Measurements from ENCODE around the gene ZNF80. TPM values are rescaled to one million over a fixed set of nuclear protein-coding genes. Genes with fewer than 3 reads are reported as not detected.

ZNF80 gene
- polyA plus RNA-seq, 1 donor (not counting 4 experiments of a cell fraction or from before 2014, with no cell fraction given), result not detected

- dilution Hi-C loops (cut with MboI; ENCODE audit: extremely low pct_ligation_motif_present, low sequenced_read_pairs), result no loop called here
- Histone ChIP-seq H2AFZ (ENCODE audit: control insufficient read depth, low read length) (no peak overlapping the region), H3K36me3 (ENCODE audit: control insufficient read depth in 2 of 2, extremely low read depth in 1 of 2, insufficient read depth in 2 of 2, low read length in 2 of 2) (no peaks in the 10 kb centered on the region), H3K27ac (ENCODE audit: control insufficient read depth, insufficient read depth, low read length) (no peak overlapping the region), H3K9me3 (ENCODE audit: control insufficient read depth, low read depth, low read length) (no peaks in the 10 kb centered on the region), H3K79me2 (ENCODE audit: control insufficient read depth, insufficient read depth, low read length) (no peaks in the 10 kb centered on the region), H3K27me3 (ENCODE audit: control insufficient read depth, extremely low read depth, insufficient read depth, low read length) (no peaks in the 10 kb centered on the region), H4K20me1 (ENCODE audit: control insufficient read depth, extremely low read depth, insufficient read depth, low read length) (no peaks in the 10 kb centered on the region), H3K4me2 (ENCODE audit: control insufficient read depth, extremely low read depth, insufficient read depth, low read depth, low read length) (no peak overlapping the region), H3K9ac (ENCODE audit: control insufficient read depth, extremely low read depth, insufficient read depth, low read length) (no peak overlapping the region), H3K4me1 (ENCODE audit: control insufficient read depth, extremely low read depth, insufficient read depth, low read length) (no peaks in the 10 kb centered on the region), H3K4me3 (ENCODE audit: control insufficient read depth in 2 of 3, extremely low read depth in 1 of 3, insufficient read depth in 2 of 3, low read depth in 1 of 3, low read length in 3 of 3) (no peak overlapping the region), H3K9me1 (ENCODE audit: control insufficient read depth, extremely low read depth, insufficient read depth, low read length) (no peaks in the 10 kb centered on the region)
- DNase-seq (ENCODE audit: low read depth, low spot score), result no peak
- no peak for FAIRE-seq
- TF ChIP-seq EZH2 (IDR thresholded peaks at IDR 0.05; ENCODE audit: low read length), result no peak
- TF ChIP-seq, protein P1, sequence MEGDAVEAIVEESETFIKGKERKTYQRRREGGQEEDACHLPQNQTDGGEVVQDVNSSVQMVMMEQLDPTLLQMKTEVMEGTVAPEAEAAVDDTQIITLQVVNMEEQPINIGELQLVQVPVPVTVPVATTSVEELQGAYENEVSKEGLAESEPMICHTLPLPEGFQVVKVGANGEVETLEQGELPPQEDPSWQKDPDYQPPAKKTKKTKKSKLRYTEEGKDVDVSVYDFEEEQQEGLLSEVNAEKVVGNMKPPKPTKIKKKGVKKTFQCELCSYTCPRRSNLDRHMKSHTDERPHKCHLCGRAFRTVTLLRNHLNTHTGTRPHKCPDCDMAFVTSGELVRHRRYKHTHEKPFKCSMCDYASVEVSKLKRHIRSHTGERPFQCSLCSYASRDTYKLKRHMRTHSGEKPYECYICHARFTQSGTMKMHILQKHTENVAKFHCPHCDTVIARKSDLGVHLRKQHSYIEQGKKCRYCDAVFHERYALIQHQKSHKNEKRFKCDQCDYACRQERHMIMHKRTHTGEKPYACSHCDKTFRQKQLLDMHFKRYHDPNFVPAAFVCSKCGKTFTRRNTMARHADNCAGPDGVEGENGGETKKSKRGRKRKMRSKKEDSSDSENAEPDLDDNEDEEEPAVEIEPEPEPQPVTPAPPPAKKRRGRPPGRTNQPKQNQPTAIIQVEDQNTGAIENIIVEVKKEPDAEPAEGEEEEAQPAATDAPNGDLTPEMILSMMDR (optimal IDR thresholded peaks at IDR 0.05 in 1 of 3, IDR thresholded peaks at IDR 0.05 in 1 of 3, conservative IDR thresholded peaks at IDR 0.05 in 1 of 3; ENCODE audit: extremely low read depth in 1 of 3, insufficient read depth in 2 of 3, low read length in 3 of 3), result no peak
These were observed 22.2 kb upstream of the ZNF80 start for GRCh38 chr3:114259566-114259965.

GRCh38 chr3:114253505-114253904 lies 16.1 kb upstream of the ZNF80 start:
- dilution Hi-C loops (cut with MboI; ENCODE audit: extremely low pct_ligation_motif_present, low sequenced_read_pairs), result no loop called here
- H3K9me3 ChIP-seq (ENCODE audit: control insufficient read depth, low read depth, low read length), result no peaks in the 10 kb centered on the region
- no peaks in the 10 kb centered on the region for H3K36me3 ChIP-seq (ENCODE audit: control insufficient read depth in 2 of 2, extremely low read depth in 1 of 2, insufficient read depth in 2 of 2, low read length in 2 of 2)
- DNase-seq (ENCODE audit: low read depth, low spot score) (no peak), FAIRE-seq (no peak)
- no peak overlapping the region for H3K4me3 ChIP-seq (ENCODE audit: control insufficient read depth in 2 of 3, extremely low read depth in 1 of 3, insufficient read depth in 2 of 3, low read depth in 1 of 3, low read length in 3 of 3)
- H3K27ac ChIP-seq (ENCODE audit: control insufficient read depth, insufficient read depth, low read length), result no peak overlapping the region
- H3K79me2 ChIP-seq (ENCODE audit: control insufficient read depth, insufficient read depth, low read length), result no peaks in the 10 kb centered on the region
- no peaks in the 10 kb centered on the region for H4K20me1 ChIP-seq (ENCODE audit: control insufficient read depth, extremely low read depth, insufficient read depth, low read length)
- H3K27me3 ChIP-seq (ENCODE audit: control insufficient read depth, extremely low read depth, insufficient read depth, low read length), result no peaks in the 10 kb centered on the region
- TF ChIP-seq, protein P1 (optimal IDR thresholded peaks at IDR 0.05 in 1 of 3, IDR thresholded peaks at IDR 0.05 in 1 of 3, conservative IDR thresholded peaks at IDR 0.05 in 1 of 3; ENCODE audit: extremely low read depth in 1 of 3, insufficient read depth in 2 of 3, low read length in 3 of 3), result no peak
- TF ChIP-seq EZH2 (IDR thresholded peaks at IDR 0.05; ENCODE audit: low read length), result no peak
- H3K4me1 ChIP-seq (ENCODE audit: control insufficient read depth, extremely low read depth, insufficient read depth, low read length), result no peaks in the 10 kb centered on the region
- no peak overlapping the region for H3K9ac ChIP-seq (ENCODE audit: control insufficient read depth, extremely low read depth, insufficient read depth, low read length)
- H2AFZ ChIP-seq (ENCODE audit: control insufficient read depth, low read length), result no peak overlapping the region
- no peaks in the 10 kb centered on the region for H3K9me1 ChIP-seq (ENCODE audit: control insufficient read depth, extremely low read depth, insufficient read depth, low read length)
- no peak overlapping the region for H3K4me2 ChIP-seq (ENCODE audit: control insufficient read depth, extremely low read depth, insufficient read depth, low read depth, low read length)

Data from keratinocyte (primary cell).